Measurements from ENCODE around the gene CHCHD1.
A peak's percentile ranks its signal among the peaks of the same experiment; 100 is the strongest.

Gene CHCHD1

GRCh38 chr10:73803680-73804286 is 21.9 kb downstream of the CHCHD1 start:
- H3K36me3 ChIP-seq (ENCODE audit: insufficient read depth): no peaks in the 10 kb centered on the region
- H4K20me1 ChIP-seq (ENCODE audit: insufficient read depth): no peaks in the 10 kb centered on the region
- H3K4me2 ChIP-seq: peak overlapping the region; percentile 23
- H3K27me3 ChIP-seq (ENCODE audit: insufficient read depth, low read depth): no peaks in the 10 kb centered on the region
- H2AFZ ChIP-seq (ENCODE audit: low read depth): peak overlapping the region; percentile 32; the same call in 1 of the 2 replicates
- H3K9ac ChIP-seq: no peak overlapping the region; the same call in 1 of the 2 replicates
- H3K4me3 ChIP-seq (IDR thresholded peaks at IDR 0.05; ENCODE audit: insufficient read depth, low read depth, low read length): no peak overlapping the region
- H3K79me2 ChIP-seq (ENCODE audit: insufficient read depth, low read depth): no peaks in the 10 kb centered on the region
- peak overlapping the region; percentile 68 for H3K27ac ChIP-seq
- H3K4me1 ChIP-seq (ENCODE audit: low read depth, poor library complexity, severe bottlenecking): peaks cover 34% of the 10 kb centered on the region
- TF ChIP-seq CTCF (conservative IDR thresholded peaks at IDR 0.05; ENCODE audit: low read depth, low read length): no peak

DNA sequence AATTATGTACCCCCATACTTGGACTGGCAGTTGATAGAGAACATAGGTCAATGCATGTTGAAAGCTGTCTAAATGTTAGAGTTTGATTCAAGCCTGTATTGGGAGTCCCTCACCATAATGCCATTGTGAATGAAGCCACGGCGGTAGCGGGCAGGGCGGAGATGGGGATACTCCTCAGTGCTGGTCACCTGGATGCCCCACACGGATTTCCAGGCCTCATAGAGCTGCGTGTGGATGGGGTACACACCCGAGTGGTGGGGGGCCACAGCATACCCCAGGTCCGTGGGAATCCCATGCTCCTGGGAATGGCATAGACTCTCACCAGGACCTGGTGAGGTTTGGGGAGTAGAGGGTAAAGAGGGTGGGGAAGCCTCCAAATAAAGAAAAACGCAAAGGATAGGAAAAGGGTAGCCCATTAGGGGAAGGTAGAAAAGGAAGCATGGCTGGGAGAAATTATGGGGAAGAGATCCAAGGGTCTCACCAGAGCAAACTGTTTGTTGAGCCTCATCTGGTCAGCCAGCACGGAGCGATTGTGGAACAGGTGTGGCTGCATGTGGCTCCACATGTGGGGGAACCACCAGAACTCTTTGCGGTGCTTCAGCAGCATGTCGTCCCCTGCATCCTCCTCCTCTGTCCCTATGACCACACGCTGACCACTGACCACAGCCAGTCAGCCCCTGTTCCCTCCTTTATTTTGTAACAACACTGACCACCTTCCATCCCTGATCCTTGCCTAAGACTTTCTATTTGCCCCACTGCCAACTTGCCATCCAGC is 24.5 kb downstream of the CHCHD1 start:
- H3K4me1 ChIP-seq (ENCODE audit: low read depth, poor library complexity, severe bottlenecking): peaks cover 41% of the 10 kb centered on the region
- no peaks in the 10 kb centered on the region for H3K27me3 ChIP-seq (ENCODE audit: insufficient read depth, low read depth)
- H3K27ac ChIP-seq: no peak overlapping the region
- H3K4me2 ChIP-seq: no peak overlapping the region
- H4K20me1 ChIP-seq (ENCODE audit: insufficient read depth): no peaks in the 10 kb centered on the region
- no peak overlapping the region for H3K4me3 ChIP-seq (IDR thresholded peaks at IDR 0.05; ENCODE audit: insufficient read depth, low read depth, low read length)
- no peak overlapping the region for H3K9ac ChIP-seq
- no peaks in the 10 kb centered on the region for H3K79me2 ChIP-seq (ENCODE audit: insufficient read depth, low read depth)
- H2AFZ ChIP-seq (ENCODE audit: low read depth): no peak overlapping the region
- no peak for TF ChIP-seq CTCF (conservative IDR thresholded peaks at IDR 0.05; ENCODE audit: low read depth, low read length)
- no peaks in the 10 kb centered on the region for H3K36me3 ChIP-seq (ENCODE audit: insufficient read depth)

DNA sequence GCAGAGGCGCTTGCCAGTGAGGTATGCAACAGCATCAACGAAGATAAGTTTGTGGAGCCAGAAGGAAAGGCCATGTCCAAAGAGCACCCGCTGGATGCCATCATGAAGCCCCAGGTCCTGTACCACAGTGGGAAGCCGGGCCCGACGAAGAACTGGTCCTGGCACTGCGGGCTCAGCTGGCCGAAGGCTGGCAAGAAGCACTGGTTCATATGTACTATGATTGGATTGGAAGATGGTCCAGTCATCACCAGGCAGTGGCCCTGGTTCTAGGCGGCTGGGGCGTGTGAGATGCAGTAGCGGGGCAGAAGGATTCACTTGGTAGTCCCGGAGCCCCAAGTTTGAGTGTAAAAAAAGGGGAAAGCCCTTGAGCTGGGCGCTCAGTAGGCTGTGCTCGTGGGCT is 25.6 kb downstream of the CHCHD1 start:
- H4K20me1 ChIP-seq (ENCODE audit: insufficient read depth): no peaks in the 10 kb centered on the region
- peaks cover 41% of the 10 kb centered on the region for H3K4me1 ChIP-seq (ENCODE audit: low read depth, poor library complexity, severe bottlenecking)
- no peaks in the 10 kb centered on the region for H3K79me2 ChIP-seq (ENCODE audit: insufficient read depth, low read depth)
- no peaks in the 10 kb centered on the region for H3K27me3 ChIP-seq (ENCODE audit: insufficient read depth, low read depth)
- TF ChIP-seq CTCF (conservative IDR thresholded peaks at IDR 0.05; ENCODE audit: low read depth, low read length): no peak
- H3K4me3 ChIP-seq (IDR thresholded peaks at IDR 0.05; ENCODE audit: insufficient read depth, low read depth, low read length): no peak overlapping the region
- no peaks in the 10 kb centered on the region for H3K36me3 ChIP-seq (ENCODE audit: insufficient read depth)
- H2AFZ ChIP-seq (ENCODE audit: low read depth): no peak overlapping the region
- H3K9ac ChIP-seq: no peak overlapping the region
- no peak overlapping the region for H3K27ac ChIP-seq
- no peak overlapping the region for H3K4me2 ChIP-seq

DNA sequence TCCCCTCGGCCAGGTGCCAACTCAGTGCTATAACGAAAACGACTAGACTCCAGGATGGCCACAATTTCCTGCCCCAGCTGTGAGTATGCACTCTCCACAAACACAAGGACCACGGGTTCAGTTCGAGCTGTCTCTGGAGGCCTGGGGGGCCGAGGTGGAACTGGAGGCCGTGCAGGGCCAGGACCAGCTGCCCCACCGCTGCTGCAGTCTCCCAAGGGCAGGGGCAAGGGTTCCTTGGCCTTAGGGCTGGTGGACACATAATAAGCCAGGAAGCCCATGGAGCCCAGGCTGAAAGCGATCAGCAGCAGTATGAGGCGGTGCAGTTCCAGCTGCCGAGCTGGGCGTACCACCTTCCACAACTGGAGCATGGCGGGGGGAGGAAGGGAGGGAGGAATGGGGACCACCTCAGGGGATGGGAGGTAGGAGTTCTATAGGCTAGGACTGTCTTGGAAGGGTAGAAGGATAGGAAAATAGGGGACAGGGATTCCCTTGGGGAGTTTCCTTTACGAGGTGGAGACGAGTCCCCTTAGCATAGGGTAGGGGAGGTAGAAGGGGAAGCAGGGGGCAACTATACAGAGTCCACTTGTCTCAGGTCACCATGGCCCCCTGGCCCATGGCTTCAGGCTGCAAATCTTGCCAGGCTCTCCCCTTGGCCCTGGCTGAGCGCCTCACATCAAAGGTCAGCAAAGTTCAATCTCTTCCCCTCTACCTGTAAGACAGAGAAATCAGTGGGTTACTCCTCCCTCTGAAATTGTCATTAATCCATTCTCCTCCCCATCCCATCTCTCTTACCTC is 26.4 kb downstream of the CHCHD1 start:
- H2AFZ ChIP-seq (ENCODE audit: low read depth): no peak overlapping the region
- no peak for TF ChIP-seq CTCF (conservative IDR thresholded peaks at IDR 0.05; ENCODE audit: low read depth, low read length)

More for the DNA sequence above, 26.4 kb downstream of the CHCHD1 start:
- no peaks in the 10 kb centered on the region for H3K36me3 ChIP-seq (ENCODE audit: insufficient read depth)
- H3K27ac ChIP-seq: no peak overlapping the region
- H3K4me2 ChIP-seq: no peak overlapping the region
- H3K79me2 ChIP-seq (ENCODE audit: insufficient read depth, low read depth): no peaks in the 10 kb centered on the region
- H3K4me3 ChIP-seq (IDR thresholded peaks at IDR 0.05; ENCODE audit: insufficient read depth, low read depth, low read length): no peak overlapping the region
- no peaks in the 10 kb centered on the region for H3K27me3 ChIP-seq (ENCODE audit: insufficient read depth, low read depth)
- no peaks in the 10 kb centered on the region for H4K20me1 ChIP-seq (ENCODE audit: insufficient read depth)
- peaks cover 35% of the 10 kb centered on the region for H3K4me1 ChIP-seq (ENCODE audit: low read depth, poor library complexity, severe bottlenecking)
- H3K9ac ChIP-seq: no peak overlapping the region
